ENCODE data around the gene OSBPL1A.

The OSBPL1A gene

GRCh38 chr18:24342347-24342746, 55.3 kb downstream of the OSBPL1A start:
- TF ChIP-seq SUZ12 (IDR thresholded peaks at IDR 0.05; ENCODE audit: extremely low read depth, insufficient read depth, insufficient read length) (no peak), YY1 (IDR thresholded peaks at IDR 0.05; ENCODE audit: insufficient read depth, insufficient read length) (no peak), ZNF274 (IDR thresholded peaks at IDR 0.05; ENCODE audit: low read depth, low read length) (no peak)
- no peaks in the 10 kb centered on the region for H3K36me3 ChIP-seq (ENCODE audit: insufficient read depth, insufficient read length, low read length)
- DNase-seq (ENCODE audit: low read depth, low spot score) = no peak
- no peak overlapping the region for H3K4me3 ChIP-seq (ENCODE audit: insufficient read length, low read depth)
- H3K27me3 ChIP-seq (ENCODE audit: insufficient read depth, insufficient read length) = no peaks in the 10 kb centered on the region
- H3K4me1 ChIP-seq (ENCODE audit: insufficient read depth, insufficient read length) = no peaks in the 10 kb centered on the region
- no peak overlapping the region for H3K9ac ChIP-seq (ENCODE audit: insufficient read length, low read depth)
- no peaks in the 10 kb centered on the region for H3K9me3 ChIP-seq (ENCODE audit: insufficient read depth, low read length)

GRCh38 chr18:24341361-24341760, 56.3 kb downstream of the OSBPL1A start:
- no peaks in the 10 kb centered on the region for H3K4me1 ChIP-seq (ENCODE audit: insufficient read depth, insufficient read length)

GRCh38 chr18:24333084-24333483, 64.5 kb downstream of the OSBPL1A start:
- no peak for TF ChIP-seq YY1 (IDR thresholded peaks at IDR 0.05; ENCODE audit: insufficient read depth, insufficient read length)
- TF ChIP-seq ZNF274 (IDR thresholded peaks at IDR 0.05; ENCODE audit: low read depth, low read length) = no peak
- TF ChIP-seq SUZ12 (IDR thresholded peaks at IDR 0.05; ENCODE audit: extremely low read depth, insufficient read depth, insufficient read length) = no peak
- Histone ChIP-seq H3K9me3 (ENCODE audit: insufficient read depth, low read length) (no peaks in the 10 kb centered on the region), H3K36me3 (ENCODE audit: insufficient read depth, insufficient read length, low read length) (peaks cover 4% of the 10 kb centered on the region), H3K9ac (ENCODE audit: insufficient read length, low read depth) (no peak overlapping the region), H3K4me1 (ENCODE audit: insufficient read depth, insufficient read length) (no peaks in the 10 kb centered on the region), H3K4me3 (ENCODE audit: insufficient read length, low read depth) (no peak overlapping the region), H3K27me3 (ENCODE audit: insufficient read depth, insufficient read length) (no peaks in the 10 kb centered on the region)
- no peak for DNase-seq (ENCODE audit: low read depth, low spot score)

More at GRCh38 chr18:24341361-24341760, 56.3 kb downstream of the OSBPL1A start:
- no peak for DNase-seq (ENCODE audit: low read depth, low spot score)
- Histone ChIP-seq H3K9ac (ENCODE audit: insufficient read length, low read depth) (no peak overlapping the region), H3K4me3 (ENCODE audit: insufficient read length, low read depth) (no peak overlapping the region), H3K27me3 (ENCODE audit: insufficient read depth, insufficient read length) (no peaks in the 10 kb centered on the region), H3K9me3 (ENCODE audit: insufficient read depth, low read length) (no peaks in the 10 kb centered on the region), H3K36me3 (ENCODE audit: insufficient read depth, insufficient read length, low read length) (no peaks in the 10 kb centered on the region)
- TF ChIP-seq ZNF274 (IDR thresholded peaks at IDR 0.05; ENCODE audit: low read depth, low read length) = no peak
- no peak for TF ChIP-seq SUZ12 (IDR thresholded peaks at IDR 0.05; ENCODE audit: extremely low read depth, insufficient read depth, insufficient read length)
- no peak for TF ChIP-seq YY1 (IDR thresholded peaks at IDR 0.05; ENCODE audit: insufficient read depth, insufficient read length)

GRCh38 chr18:24326211-24326610, 71.4 kb downstream of the OSBPL1A start:
- Histone ChIP-seq H3K36me3 (ENCODE audit: insufficient read depth, insufficient read length, low read length) (peaks cover 3% of the 10 kb centered on the region), H3K4me3 (ENCODE audit: insufficient read length, low read depth) (no peak overlapping the region), H3K9me3 (ENCODE audit: insufficient read depth, low read length) (no peaks in the 10 kb centered on the region), H3K4me1 (ENCODE audit: insufficient read depth, insufficient read length) (no peaks in the 10 kb centered on the region), H3K27me3 (ENCODE audit: insufficient read depth, insufficient read length) (no peaks in the 10 kb centered on the region), H3K9ac (ENCODE audit: insufficient read length, low read depth) (no peak overlapping the region)
- no peak for DNase-seq (ENCODE audit: low read depth, low spot score)
- TF ChIP-seq ZNF274 (IDR thresholded peaks at IDR 0.05; ENCODE audit: low read depth, low read length) = no peak
- no peak for TF ChIP-seq SUZ12 (IDR thresholded peaks at IDR 0.05; ENCODE audit: extremely low read depth, insufficient read depth, insufficient read length)

- DNase-seq (ENCODE audit: low read depth, low spot score) = no peak
- no peak overlapping the region for H3K4me3 ChIP-seq (ENCODE audit: insufficient read length, low read depth)
- H3K9ac ChIP-seq (ENCODE audit: insufficient read length, low read depth) = no peak overlapping the region
- no peaks in the 10 kb centered on the region for H3K9me3 ChIP-seq (ENCODE audit: insufficient read depth, low read length)
- no peaks in the 10 kb centered on the region for H3K4me1 ChIP-seq (ENCODE audit: insufficient read depth, insufficient read length)
- H3K27me3 ChIP-seq (ENCODE audit: insufficient read depth, insufficient read length) = no peaks in the 10 kb centered on the region
- H3K36me3 ChIP-seq (ENCODE audit: insufficient read depth, insufficient read length, low read length) = peaks cover 3% of the 10 kb centered on the region
- TF ChIP-seq SUZ12 (IDR thresholded peaks at IDR 0.05; ENCODE audit: extremely low read depth, insufficient read depth, insufficient read length) (no peak), ZNF274 (IDR thresholded peaks at IDR 0.05; ENCODE audit: low read depth, low read length) (no peak), YY1 (IDR thresholded peaks at IDR 0.05; ENCODE audit: insufficient read depth, insufficient read length) (no peak)
Observed at GRCh38 chr18:24322584-24323136, 75.0 kb downstream of the OSBPL1A start.

GRCh38 chr18:24321071-24321470, 76.6 kb downstream of the OSBPL1A start:
- H3K4me1 ChIP-seq (ENCODE audit: insufficient read depth, insufficient read length) = no peaks in the 10 kb centered on the region
- H3K36me3 ChIP-seq (ENCODE audit: insufficient read depth, insufficient read length, low read length) = no peaks in the 10 kb centered on the region
- H3K9me3 ChIP-seq (ENCODE audit: insufficient read depth, low read length) = no peaks in the 10 kb centered on the region
- H3K4me3 ChIP-seq (ENCODE audit: insufficient read length, low read depth) = no peak overlapping the region
- TF ChIP-seq ZNF274 (IDR thresholded peaks at IDR 0.05; ENCODE audit: low read depth, low read length) (no peak), YY1 (IDR thresholded peaks at IDR 0.05; ENCODE audit: insufficient read depth, insufficient read length) (no peak), SUZ12 (IDR thresholded peaks at IDR 0.05; ENCODE audit: extremely low read depth, insufficient read depth, insufficient read length) (no peak)
- no peak for DNase-seq (ENCODE audit: low read depth, low spot score)
- H3K9ac ChIP-seq (ENCODE audit: insufficient read length, low read depth) = no peak overlapping the region
- H3K27me3 ChIP-seq (ENCODE audit: insufficient read depth, insufficient read length) = no peaks in the 10 kb centered on the region

- H3K4me3 ChIP-seq (ENCODE audit: insufficient read length, low read depth) = no peak overlapping the region
- H3K4me1 ChIP-seq (ENCODE audit: insufficient read depth, insufficient read length) = no peaks in the 10 kb centered on the region
- no peak for DNase-seq (ENCODE audit: low read depth, low spot score)
- TF ChIP-seq ZNF274 (IDR thresholded peaks at IDR 0.05; ENCODE audit: low read depth, low read length) (no peak), YY1 (IDR thresholded peaks at IDR 0.05; ENCODE audit: insufficient read depth, insufficient read length) (no peak), SUZ12 (IDR thresholded peaks at IDR 0.05; ENCODE audit: extremely low read depth, insufficient read depth, insufficient read length) (no peak)
- no peaks in the 10 kb centered on the region for H3K9me3 ChIP-seq (ENCODE audit: insufficient read depth, low read length)
- H3K36me3 ChIP-seq (ENCODE audit: insufficient read depth, insufficient read length, low read length) = no peaks in the 10 kb centered on the region
- H3K9ac ChIP-seq (ENCODE audit: insufficient read length, low read depth) = no peak overlapping the region
- H3K27me3 ChIP-seq (ENCODE audit: insufficient read depth, insufficient read length) = no peaks in the 10 kb centered on the region
Observed at GRCh38 chr18:24319757-24320156, 77.9 kb downstream of the OSBPL1A start.
